Tibial nerve (tissue), 4 donors: ENCODE results near the gene ALG12. TPM values are rescaled to one million over a fixed set of nuclear protein-coding genes. Genes with fewer than 3 reads are reported as not detected.
"Not testable (repeated sequence)": the region's sequence is repeated elsewhere in the genome, so short reads cannot be mapped to it uniquely, and the experiment has no call there.

Source experiments
- DNase-seq, 2 donors: peaks; one replicate each; pipeline ENCODE4 v3.0.0-alpha.2; 2019; ENCODE audit warnings: low spot score in 2 of 2
- H3K27ac ChIP-seq, 4 donors: fragments of 200-600 bp; sonication (generic) in 3 of 4; one replicate each; pipeline ENCODE4 v1.5.1; 2017 to 2019; ENCODE audit warnings: mild to moderate bottlenecking in 1 of 4
- H3K27me3 ChIP-seq, 2 donors: fragments of 200-600 bp; sonication (generic) in 1 of 2; one replicate each; pipeline versions ENCODE4 v1.5.1 to v1.6.0; 2017 to 2019
- H3K36me3 ChIP-seq, 3 donors: fragments of 200-600 bp; sonication (generic); one replicate each; pipeline ENCODE4 v1.5.1; 2018 to 2019
- H3K4me1 ChIP-seq, 4 donors: fragments of 200-600 bp; sonication (generic) in 3 of 4; one replicate each; pipeline ENCODE4 v1.5.1; 2017 to 2019
- H3K4me3 ChIP-seq, 4 donors: fragments of 200-600 bp; sonication (generic) in 3 of 4; one replicate each; pipeline ENCODE4 v1.5.1; 2017 to 2019; ENCODE audit warnings: mild to moderate bottlenecking in 1 of 4, moderate library complexity in 1 of 4
- H3K9me3 ChIP-seq, 4 donors: fragments of 200-600 bp; sonication (generic) in 3 of 4; one replicate each; pipeline ENCODE4 v1.5.1; 2017 to 2019
- EP300 ChIP-seq, 2 donors: sonication (generic); formaldehyde crosslinking; IDR thresholded peaks; one replicate each; pipeline ENCODE4 v1.6.1; 2017; ENCODE audit warnings: antibody characterized with exemption in 2 of 2, mild to moderate bottlenecking in 1 of 2
- POLR2A ChIP-seq, 2 donors: fragments of 450-650 bp; IDR thresholded peaks; one replicate each; pipeline ENCODE4 v1.6.1; 2017; ENCODE audit warnings: antibody characterized with exemption in 2 of 2, mild to moderate bottlenecking in 2 of 2, moderate library complexity in 2 of 2
- WGBS, 2 donors: methylation state at CpG; one replicate each; pipeline ENCODE4 v1.1.5; 2018; 5-methylcytosine and 5-hydroxymethylcytosine counted together
- small RNA-seq: library from RNA; depleted of rRNA; stranded (forward); fragments of <200 nt; gene quantifications from one replicate; pipeline ENCODE3, GENCODE V24; 2016
- total RNA-seq, 4 donors: library from RNA; depleted of rRNA; stranded (reverse); fragments of >200 nt; gene quantifications; one replicate each; pipeline ENCODE4 v1.1.0, GENCODE V29; 2016
- TF ChIP-seq, protein P1 (sequence below), 5 experiments: fragments of 200-600 bp in 3 of 5; fragments of 450-650 bp in 2 of 5; sonication (generic) in 3 of 5; IDR thresholded peaks; one replicate each; pipeline ENCODE4 v1.5.1; 2016 to 2019; ENCODE audit warnings: antibody characterized with exemption in 5 of 5, mild to moderate bottlenecking in 3 of 5, moderate library complexity in 2 of 5

The ALG12 gene
- total RNA-seq, 4 donors from 2014 or later, result 9.0 to 17.4 (median 14.5) TPM

DNA sequence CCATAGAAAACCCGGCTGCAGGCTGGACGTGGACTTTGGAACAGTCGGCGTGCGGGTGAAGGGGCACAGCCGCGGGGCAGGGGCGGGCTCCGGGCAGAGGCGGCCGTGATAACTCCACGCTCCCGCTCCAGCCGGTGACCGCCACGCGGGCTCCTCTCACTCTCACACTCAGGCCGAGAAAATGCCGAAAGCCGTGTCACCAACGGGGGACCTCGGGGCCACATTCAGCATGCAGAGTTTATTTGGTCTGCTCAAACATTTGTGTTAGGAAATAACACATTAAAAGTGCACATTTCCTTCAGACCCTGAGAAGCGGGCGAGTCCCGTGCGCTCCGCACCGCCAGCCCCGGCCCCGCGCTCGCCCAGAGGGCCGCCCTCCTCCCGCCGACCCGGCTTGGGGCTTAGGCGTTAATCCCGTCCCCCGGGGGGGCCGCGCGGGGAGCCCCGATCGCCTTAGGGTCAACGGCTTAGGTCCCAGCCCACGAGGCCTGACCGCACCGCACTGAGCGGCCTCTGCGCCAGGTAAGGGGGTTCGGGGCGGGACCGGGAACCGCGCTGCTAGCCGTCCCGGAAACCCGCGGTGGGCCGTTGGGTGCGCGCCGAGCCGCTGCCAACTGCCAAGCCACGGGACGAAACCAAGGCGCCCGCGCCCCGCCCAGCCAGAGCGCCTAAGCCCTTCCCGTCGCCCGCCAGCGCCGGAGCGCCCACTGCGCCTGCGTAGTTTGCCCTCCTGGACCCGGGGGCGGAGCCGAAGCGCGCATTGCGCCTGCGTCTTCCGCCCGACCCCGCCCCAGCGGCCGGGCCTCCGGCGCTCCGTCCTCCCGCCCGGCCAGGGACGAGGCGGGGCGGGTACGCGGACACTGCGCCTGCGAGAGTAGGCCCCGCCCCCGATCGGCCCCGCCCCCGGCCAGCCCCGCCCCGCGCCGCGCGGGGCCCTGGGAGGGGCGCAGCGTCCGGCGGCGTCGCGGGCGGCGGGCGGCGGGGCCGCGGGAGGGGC, 65.0 kb downstream of the ALG12 start, which contains the start of gene ZBED4:
TSS of gene ZBED4 (plus strand) at position 947 of the 997 bp plus-strand sequence. CDS start 29,819 bp downstream, outside the sequence.
- 1 to 2% methylated on average over 26 to 58 of the region's 127 CpGs for WGBS, 2 donors
- H3K27me3 ChIP-seq, result peaks cover 3 to 28% of the 10 kb centered on the region in 2 donors
- DNase-seq, result peak; percentile 85 to 90
- H3K36me3 ChIP-seq, result no peaks in the 10 kb centered on the region
- peaks cover 0 to 47% (median 28%) of the 10 kb centered on the region in 4 donors for H3K4me1 ChIP-seq
- peak within 1 kb of the TSS; percentile 66 to 96 (median 92) for H3K27ac ChIP-seq
- TF ChIP-seq, protein P1, sequence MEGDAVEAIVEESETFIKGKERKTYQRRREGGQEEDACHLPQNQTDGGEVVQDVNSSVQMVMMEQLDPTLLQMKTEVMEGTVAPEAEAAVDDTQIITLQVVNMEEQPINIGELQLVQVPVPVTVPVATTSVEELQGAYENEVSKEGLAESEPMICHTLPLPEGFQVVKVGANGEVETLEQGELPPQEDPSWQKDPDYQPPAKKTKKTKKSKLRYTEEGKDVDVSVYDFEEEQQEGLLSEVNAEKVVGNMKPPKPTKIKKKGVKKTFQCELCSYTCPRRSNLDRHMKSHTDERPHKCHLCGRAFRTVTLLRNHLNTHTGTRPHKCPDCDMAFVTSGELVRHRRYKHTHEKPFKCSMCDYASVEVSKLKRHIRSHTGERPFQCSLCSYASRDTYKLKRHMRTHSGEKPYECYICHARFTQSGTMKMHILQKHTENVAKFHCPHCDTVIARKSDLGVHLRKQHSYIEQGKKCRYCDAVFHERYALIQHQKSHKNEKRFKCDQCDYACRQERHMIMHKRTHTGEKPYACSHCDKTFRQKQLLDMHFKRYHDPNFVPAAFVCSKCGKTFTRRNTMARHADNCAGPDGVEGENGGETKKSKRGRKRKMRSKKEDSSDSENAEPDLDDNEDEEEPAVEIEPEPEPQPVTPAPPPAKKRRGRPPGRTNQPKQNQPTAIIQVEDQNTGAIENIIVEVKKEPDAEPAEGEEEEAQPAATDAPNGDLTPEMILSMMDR (IDR thresholded peaks at IDR 0.05), result no peak
- TF ChIP-seq POLR2A (IDR thresholded peaks at IDR 0.05) (peak; percentile 46 to 84), EP300 (IDR thresholded peaks at IDR 0.05) (peak; percentile 41 to 86)
- H3K9me3 ChIP-seq, result no peaks in the 10 kb centered on the region
- peak within 1 kb of the TSS; percentile 50 to 85 (median 72) for H3K4me3 ChIP-seq

DNA sequence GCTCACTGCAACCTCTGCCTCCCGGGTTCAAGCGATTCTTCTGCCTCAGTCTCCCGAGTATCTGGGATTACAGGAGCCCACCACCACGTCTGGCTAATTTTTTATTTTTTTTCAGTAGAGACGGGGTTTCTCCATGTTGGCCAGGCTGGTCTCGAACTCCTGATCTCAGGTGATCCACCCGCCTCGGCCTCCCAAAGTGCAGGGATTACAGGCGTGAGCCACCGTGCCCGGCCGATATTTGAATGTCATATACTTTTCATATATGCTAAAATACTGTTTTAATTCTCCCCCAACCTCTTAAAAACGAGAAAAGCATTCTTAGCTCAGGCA, 65.7 kb downstream of the ALG12 start:
- Histone ChIP-seq H3K27me3 (peaks cover 3 to 35% of the 10 kb centered on the region in 2 donors), H3K27ac (peak overlapping the region in 3 of 4 donors; percentile 66 to 96 (median 93))
- WGBS, 2 donors, result 55 to 60% methylated on average over 13 of the region's 13 CpGs

DNA sequence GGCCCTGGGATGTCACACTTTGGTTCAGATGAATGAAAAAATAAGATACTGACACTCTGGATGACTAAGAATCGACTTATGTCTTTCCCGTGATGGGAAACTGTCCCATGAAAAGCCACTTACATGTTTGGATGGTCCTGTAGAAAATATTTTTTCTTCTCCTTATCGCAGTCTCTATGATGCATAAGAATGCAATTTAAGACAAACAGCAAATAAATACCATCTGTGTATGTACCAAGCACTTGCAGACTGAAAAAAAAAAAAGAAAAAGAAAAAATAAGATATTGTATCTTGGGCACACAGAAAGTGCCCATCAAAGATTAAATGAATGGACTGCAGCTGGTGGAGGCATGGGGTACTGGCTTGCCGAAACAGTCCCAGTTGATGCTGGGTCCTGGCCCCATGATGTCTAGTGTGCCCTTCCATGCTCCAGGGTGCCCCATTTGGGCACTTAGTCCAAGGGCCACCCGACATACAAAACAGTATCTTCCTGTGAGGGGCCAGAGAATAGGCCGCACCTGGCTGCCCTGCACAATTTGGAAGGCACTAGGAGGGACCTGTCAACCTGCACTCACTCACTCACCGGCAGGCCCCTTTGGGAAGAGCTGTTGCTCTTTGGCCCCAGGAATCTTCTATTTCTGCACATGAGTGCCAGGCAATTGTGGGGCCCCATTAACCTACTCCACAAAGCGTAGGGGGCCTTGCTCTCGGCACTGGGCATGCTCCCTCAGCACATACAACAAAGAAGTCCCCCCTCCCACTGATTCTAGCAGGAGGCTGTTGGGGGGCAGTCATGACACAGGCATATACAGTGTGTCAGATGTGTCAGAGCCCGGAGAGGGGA, 67.1 kb downstream of the ALG12 start:
- Histone ChIP-seq H3K4me1 (peaks cover 0 to 48% (median 28%) of the 10 kb centered on the region in 4 donors), H3K9me3 (no peaks in the 10 kb centered on the region), H3K4me3 (no peak overlapping the region), H3K27me3 (peaks cover 3 to 46% of the 10 kb centered on the region in 2 donors), H3K36me3 (no peaks in the 10 kb centered on the region), H3K27ac (no peak overlapping the region)
- WGBS, 2 donors, result 78 to 91% methylated on average over 9 to 10 of the region's 10 CpGs
- no peak for DNase-seq
- TF ChIP-seq, protein P1 (IDR thresholded peaks at IDR 0.05), result no peak
- no peak for TF ChIP-seq EP300 (IDR thresholded peaks at IDR 0.05)
- TF ChIP-seq POLR2A (IDR thresholded peaks at IDR 0.05), result no peak

More for the DNA sequence above, 65.7 kb downstream of the ALG12 start:
- H3K36me3 ChIP-seq, H3K9me3 ChIP-seq, DNase-seq: not testable (repeated sequence)
- peaks cover 0 to 50% (median 28%) of the 10 kb centered on the region in 4 donors for H3K4me1 ChIP-seq
- H3K4me3 ChIP-seq, result peak overlapping the region; percentile 49 to 85 (median 72)

Small RNAs within 50 kb of the gene (small RNA-seq; reads per million reads assigned to genes)
- gene MIR6821, result not detected

Other genes starting within 250 kb of the ALG12 start
- gene BRD1, start 90.6 kb downstream of the ALG12 start, total RNA-seq, result 10 to 100 TPM; 44.6 to 74.9 (median 60.4) TPM
- 10 to 100 TPM in 1 of 4 donors, 1 to 10 TPM in 3; 5.9 to 12.3 (median 7.3) TPM for gene ZBED4, start 64.6 kb downstream of the ALG12 start, total RNA-seq
- 10 to 100 TPM; 44.8 to 80.4 (median 65.1) TPM for gene CRELD2, start 196 bp upstream of the ALG12 start, total RNA-seq
- 100 to 1,000 TPM in 3 of 4 donors, 10 to 100 TPM in 1; 98.3 to 138 (median 119) TPM for gene PIM3, start 42.3 kb upstream of the ALG12 start, total RNA-seq
- gene IL17REL, start 94.3 kb upstream of the ALG12 start, total RNA-seq, result not detected
- not detected for gene TTLL8, start 139.9 kb upstream of the ALG12 start, total RNA-seq
- gene MLC1, start 167.0 kb upstream of the ALG12 start, total RNA-seq, result not detected
- 1 to 10 TPM; 1.0 to 3.7 (median 2.6) TPM for gene MOV10L1, start 171.6 kb upstream of the ALG12 start, total RNA-seq